Testis (tissue), 3 donors: Measurements from ENCODE around the gene MKNK1. TPM values are rescaled to one million over a fixed set of nuclear protein-coding genes. Genes with fewer than 3 reads are reported as not detected.

Experiments
- DNase-seq: peaks from one replicate; pipeline ENCODE4 v3.0.0-alpha.2; 2019
- H3K27ac ChIP-seq, 2 donors: fragments of 200-600 bp; sonication (generic); one replicate each; pipeline ENCODE4 v1.5.1; 2019
- H3K27me3 ChIP-seq: fragments of 200-600 bp; sonication (generic); one replicate; pipeline ENCODE4 v1.5.1; 2019
- H3K36me3 ChIP-seq: fragments of 200-600 bp; sonication (generic); one replicate; pipeline ENCODE4 v1.5.1; 2017; ENCODE audit warnings: low read depth; ENCODE audit errors: missing control alignments
- H3K4me1 ChIP-seq: fragments of 200-600 bp; sonication (generic); one replicate; pipeline ENCODE4 v1.5.1; 2019
- H3K4me3 ChIP-seq, 2 donors: fragments of 200-600 bp; sonication (generic); one replicate each; pipeline ENCODE4 v1.5.1; 2017 to 2019
- H3K9me3 ChIP-seq: fragments of 200-600 bp; sonication (generic); one replicate; pipeline ENCODE4 v1.5.1; 2017
- WGBS, 2 donors: methylation state at CpG; one replicate each; pipeline ENCODE4 v1.1.5; 2018; 5-methylcytosine and 5-hydroxymethylcytosine counted together
- intact Hi-C: fragments of 100-400 bp; cut with DNase I; formaldehyde crosslinking; loops from one replicate; pipeline ENCODE4 v1.15.1; 2023; ENCODE audit warnings: low total_unique reads
- polyA plus RNA-seq: library from polyadenylated mRNA; stranded (reverse); fragments of 350-450 nt; fragmentation: Illumina TruSeq; extraction: RNeasy Lipid Tissue Mini Kit (QIAGEN cat#74804); gene quantifications from one replicate; pipeline ENCODE4 v1.2.3, GENCODE V29; 2014; ENCODE audit warnings: low read depth, low replicate concordance; ENCODE audit not compliant: insufficient read depth
- total RNA-seq, 2 donors: library from RNA; depleted of rRNA; stranded (reverse); fragments of >200 nt; gene quantifications; one replicate each; pipeline ENCODE4 v1.2.3, GENCODE V29; 2016
- TF ChIP-seq, protein P1 (sequence below), 3 experiments: fragments of 450-650 bp in 2 of 3; fragments of 200-600 bp in 1 of 3; sonication (generic) in 1 of 3; IDR thresholded peaks; one replicate each; pipeline ENCODE4 v1.5.1; 2016 to 2019; ENCODE audit warnings: antibody characterized with exemption in 3 of 3, mild to moderate bottlenecking in 2 of 3, moderate library complexity in 1 of 3

The MKNK1 gene
- total and polyA plus RNA-seq, 3 donors from 2014 or later: 30.7 to 55.7 (median 54.6) TPM

GRCh38 chr1:46508757-46509156 is 95.3 kb downstream of the MKNK1 start:
- intact Hi-C loops: no loop called here
- H3K27me3 ChIP-seq: no peaks in the 10 kb centered on the region
- no peak overlapping the region for H3K27ac ChIP-seq
- no peaks in the 10 kb centered on the region for H3K4me1 ChIP-seq
- H3K4me3 ChIP-seq: no peak overlapping the region
- WGBS, 2 donors: 83 to 91% methylated on average over 1 to 5 of the region's 5 CpGs
- DNase-seq: no peak
- TF ChIP-seq, protein P1, sequence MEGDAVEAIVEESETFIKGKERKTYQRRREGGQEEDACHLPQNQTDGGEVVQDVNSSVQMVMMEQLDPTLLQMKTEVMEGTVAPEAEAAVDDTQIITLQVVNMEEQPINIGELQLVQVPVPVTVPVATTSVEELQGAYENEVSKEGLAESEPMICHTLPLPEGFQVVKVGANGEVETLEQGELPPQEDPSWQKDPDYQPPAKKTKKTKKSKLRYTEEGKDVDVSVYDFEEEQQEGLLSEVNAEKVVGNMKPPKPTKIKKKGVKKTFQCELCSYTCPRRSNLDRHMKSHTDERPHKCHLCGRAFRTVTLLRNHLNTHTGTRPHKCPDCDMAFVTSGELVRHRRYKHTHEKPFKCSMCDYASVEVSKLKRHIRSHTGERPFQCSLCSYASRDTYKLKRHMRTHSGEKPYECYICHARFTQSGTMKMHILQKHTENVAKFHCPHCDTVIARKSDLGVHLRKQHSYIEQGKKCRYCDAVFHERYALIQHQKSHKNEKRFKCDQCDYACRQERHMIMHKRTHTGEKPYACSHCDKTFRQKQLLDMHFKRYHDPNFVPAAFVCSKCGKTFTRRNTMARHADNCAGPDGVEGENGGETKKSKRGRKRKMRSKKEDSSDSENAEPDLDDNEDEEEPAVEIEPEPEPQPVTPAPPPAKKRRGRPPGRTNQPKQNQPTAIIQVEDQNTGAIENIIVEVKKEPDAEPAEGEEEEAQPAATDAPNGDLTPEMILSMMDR (IDR thresholded peaks at IDR 0.05): no peak
- no peaks in the 10 kb centered on the region for H3K36me3 ChIP-seq
- H3K9me3 ChIP-seq: no peaks in the 10 kb centered on the region

Other genes starting within 250 kb of the MKNK1 start
- gene FAAH, start 210.0 kb downstream of the MKNK1 start, total RNA-seq: 10 to 100 TPM; 55.8 to 72.0 TPM
- 113 TPM for gene FAAH, start 210.0 kb downstream of the MKNK1 start, polyA plus RNA-seq
- gene DMBX1, start 114.4 kb downstream of the MKNK1 start, total RNA-seq: 1 to 10 TPM; 1.7 to 2.0 TPM
- gene DMBX1, start 114.4 kb downstream of the MKNK1 start, polyA plus RNA-seq: 1.1 TPM
- under 1 TPM; 0.43 to 0.47 TPM for gene KNCN, start 52.6 kb downstream of the MKNK1 start, total RNA-seq
- 4.0 TPM for gene KNCN, start 52.6 kb downstream of the MKNK1 start, polyA plus RNA-seq
- gene MOB3C, start 12.5 kb upstream of the MKNK1 start, total RNA-seq: 10 to 100 TPM in 1 of 2 donors, 1 to 10 TPM in 1; 8.3 to 16.0 TPM
- 13.2 TPM for gene MOB3C, start 12.5 kb upstream of the MKNK1 start, polyA plus RNA-seq
- 10 to 100 TPM; 76.7 to 98.9 TPM for gene ATPAF1, start 64.1 kb upstream of the MKNK1 start, total RNA-seq
- gene ATPAF1, start 64.1 kb upstream of the MKNK1 start, polyA plus RNA-seq: 85.9 TPM
- 100 to 1,000 TPM; 150 to 362 TPM for gene TEX38, start 67.6 kb upstream of the MKNK1 start, total RNA-seq
- gene TEX38, start 67.6 kb upstream of the MKNK1 start, polyA plus RNA-seq: 432 TPM
- gene EFCAB14, start 114.8 kb upstream of the MKNK1 start, total RNA-seq: 10 to 100 TPM; 76.6 to 77.8 TPM
- 94.0 TPM for gene EFCAB14, start 114.8 kb upstream of the MKNK1 start, polyA plus RNA-seq
- 1 to 10 TPM; 4.3 to 6.1 TPM for gene CYP4B1, start 194.8 kb upstream of the MKNK1 start, total RNA-seq
- gene CYP4B1, start 194.8 kb upstream of the MKNK1 start, polyA plus RNA-seq: 2.1 TPM